Measurements from ENCODE around the gene TMEM238.

- TF ChIP-seq CTCF (IDR thresholded peaks at IDR 0.05 in 8 of 11, conservative IDR thresholded peaks at IDR 0.05 in 3 of 11), result no peak
- no peak for TF ChIP-seq POLR2A (IDR thresholded peaks at IDR 0.05)
- TF ChIP-seq POLR2AphosphoS5 (IDR thresholded peaks at IDR 0.05), result no peak
These were observed 37.2 kb downstream of the TMEM238 start for GRCh38 chr19:55346725-55347441.

All from spleen (tissue), 7 donors.